C4-2B (cell line): ENCODE data around the gene PRKCA.

ENCODE experiments used
- H3K27ac ChIP-seq: fragments of 450-650 bp; 2 replicates; pipeline ENCODE4 v1.5.1; 2017
- CTCF ChIP-seq: fragments of 450-650 bp; conservative IDR thresholded peaks from 2 replicates; pipeline ENCODE4 v1.5.1; 2017; ENCODE audit warnings: mild to moderate bottlenecking
- ZFX ChIP-seq: fragments of 450-650 bp; IDR thresholded peaks from 2 replicates; pipeline ENCODE4 v1.6.1; 2017

PRKCA gene

GRCh38 chr17:66727634-66728570 is 425.5 kb downstream of the PRKCA start:
- TF ChIP-seq CTCF (peak; percentile 84), ZFX (no peak)
- no peak overlapping the region for H3K27ac ChIP-seq

- no peak for TF ChIP-seq CTCF
- no peak for TF ChIP-seq ZFX
- H3K27ac ChIP-seq: no peak overlapping the region
Measured at GRCh38 chr17:66730461-66730923, 428.1 kb downstream of the PRKCA start.

DNA sequence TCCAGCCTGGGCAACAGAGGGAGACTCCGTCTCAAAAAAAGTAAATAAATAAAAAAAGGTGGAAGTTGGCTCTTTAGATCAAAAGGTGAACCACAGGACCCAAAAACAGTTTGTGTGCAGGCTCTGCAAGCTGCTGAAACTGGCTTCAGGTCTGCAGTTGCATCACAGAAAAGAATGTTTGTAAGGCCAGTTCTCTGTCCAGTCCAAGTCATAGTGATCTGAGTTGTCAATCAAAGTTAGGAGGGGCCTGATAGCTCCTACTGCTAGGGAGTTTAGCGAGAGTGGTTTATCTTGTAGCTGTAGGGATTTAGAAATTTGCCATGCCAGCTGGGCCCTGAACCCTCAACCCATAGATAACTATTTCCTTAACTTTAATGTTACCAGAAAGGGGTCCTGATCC is 431.3 kb downstream of the PRKCA start:
- TF ChIP-seq ZFX: no peak
- no peak for TF ChIP-seq CTCF

GRCh38 chr17:66734186-66734943 is 432.0 kb downstream of the PRKCA start:
- TF ChIP-seq CTCF: no peak
- TF ChIP-seq ZFX: no peak

More for the DNA sequence above, 431.3 kb downstream of the PRKCA start:
- no peak overlapping the region for H3K27ac ChIP-seq

DNA sequence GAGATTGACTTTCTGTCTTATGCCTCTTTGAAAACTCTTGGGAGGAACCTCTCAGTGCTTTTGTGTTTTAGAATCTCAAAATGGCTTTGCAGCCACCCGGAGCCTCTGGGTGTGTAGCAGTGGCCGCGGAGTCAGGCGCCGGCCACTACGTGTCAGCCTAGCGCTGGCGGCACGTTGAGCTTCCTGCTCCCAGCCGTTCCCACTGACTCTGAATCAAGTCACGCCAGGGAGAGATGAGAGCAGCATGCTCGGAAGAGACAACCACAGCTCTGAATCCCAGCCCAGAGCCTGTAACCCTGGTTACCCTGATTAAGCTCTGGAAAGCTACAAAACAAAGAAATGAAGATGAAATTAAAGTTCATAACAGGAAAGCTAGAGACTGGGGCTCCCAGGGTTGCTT is 435.1 kb downstream of the PRKCA start:
- TF ChIP-seq ZFX: no peak
- TF ChIP-seq CTCF: no peak
- no peak overlapping the region for H3K27ac ChIP-seq

More at GRCh38 chr17:66734186-66734943, 432.0 kb downstream of the PRKCA start:
- H3K27ac ChIP-seq: no peak overlapping the region

- no peak overlapping the region for H3K27ac ChIP-seq
- TF ChIP-seq ZFX: no peak
Measured at GRCh38 chr17:66738301-66738700, 435.9 kb downstream of the PRKCA start.

DNA sequence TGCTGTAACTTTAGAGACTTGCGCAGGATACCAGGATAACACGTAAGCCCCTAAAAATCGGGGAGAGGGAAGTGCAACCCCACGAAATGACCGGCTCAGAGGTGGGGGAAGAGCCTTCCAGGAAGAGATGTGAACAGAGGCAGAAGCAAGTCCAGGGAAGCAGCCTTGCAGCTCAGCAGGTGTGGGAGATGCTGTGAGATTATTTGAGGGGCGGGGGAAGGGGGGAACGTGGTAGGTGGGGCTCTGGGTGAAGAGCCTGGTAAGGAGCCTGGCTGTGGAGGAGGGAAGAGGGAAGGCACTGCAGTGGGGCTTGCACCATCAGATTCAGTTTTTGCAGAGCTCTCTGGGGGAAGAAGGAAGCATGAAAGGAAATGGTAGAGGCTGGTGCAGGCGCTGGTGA is 437.1 kb downstream of the PRKCA start:
- H3K27ac ChIP-seq: no peak overlapping the region
- TF ChIP-seq CTCF: no peak
- no peak for TF ChIP-seq ZFX
